ENCODE data around the gene TSHB. TPM values are rescaled to one million over a fixed set of nuclear protein-coding genes. Genes with fewer than 3 reads are reported as not detected.

TSHB gene
- not detected for total RNA-seq

GRCh38 chr1:115029526-115029925, at the start of gene TSHB:
Gene TSHB (plus strand): TSS chr1:115029826. CDS start chr1:115033363, 3,537 bp downstream.
- Histone ChIP-seq H3K4me3 (no peak within 1 kb of the TSS), H3K9me3 (no peaks in the 10 kb centered on the region), H3K4me1 (no peaks in the 10 kb centered on the region), H3K27ac (no peak within 1 kb of the TSS), H3K9ac (ENCODE audit: low read depth in 2 of 2, low read length in 2 of 2) (no peak within 1 kb of the TSS), H3K36me3 (no peaks in the 10 kb centered on the region), H3K27me3 (no peaks in the 10 kb centered on the region)
- no peak for TF ChIP-seq CTCF (IDR thresholded peaks at IDR 0.05)
- no peak for DNase-seq
- intact Hi-C loops (cut with DNase I), result no loop called here

- H3K27me3 ChIP-seq, result no peaks in the 10 kb centered on the region
- no peaks in the 10 kb centered on the region for H3K9me3 ChIP-seq
- DNase-seq, result no peak
- no peak overlapping the region for H3K9ac ChIP-seq (ENCODE audit: low read depth in 2 of 2, low read length in 2 of 2)
- H3K4me1 ChIP-seq, result no peaks in the 10 kb centered on the region
- H3K4me3 ChIP-seq, result no peak overlapping the region
- H3K27ac ChIP-seq, result no peak overlapping the region
- H3K36me3 ChIP-seq, result no peaks in the 10 kb centered on the region
- TF ChIP-seq CTCF (IDR thresholded peaks at IDR 0.05), result no peak
- intact Hi-C loops (cut with DNase I), result loop anchor here (5.0 kb wide), 1 partner anchor 60 kb away; no protein-coding TSS in a partner anchor
These were observed 47.4 kb upstream of the TSHB start for GRCh38 chr1:114982251-114982650.

- no peak for DNase-seq
- no peaks in the 10 kb centered on the region for H3K4me1 ChIP-seq
- no peaks in the 10 kb centered on the region for H3K36me3 ChIP-seq
- no peaks in the 10 kb centered on the region for H3K9me3 ChIP-seq
- no peak overlapping the region for H3K4me3 ChIP-seq
- intact Hi-C loops (cut with DNase I), result no loop called here
- H3K27ac ChIP-seq, result no peak overlapping the region
- H3K27me3 ChIP-seq, result no peaks in the 10 kb centered on the region
- H3K9ac ChIP-seq (ENCODE audit: low read depth in 2 of 2, low read length in 2 of 2), result no peak overlapping the region
- TF ChIP-seq CTCF (IDR thresholded peaks at IDR 0.05), result no peak
These were observed 43.3 kb upstream of the TSHB start for GRCh38 chr1:114986286-114986685.

GRCh38 chr1:114988095-114988494, 41.5 kb upstream of the TSHB start:
- Histone ChIP-seq H3K9ac (ENCODE audit: low read depth in 2 of 2, low read length in 2 of 2) (no peak overlapping the region), H3K4me3 (no peak overlapping the region), H3K9me3 (no peaks in the 10 kb centered on the region), H3K36me3 (no peaks in the 10 kb centered on the region), H3K4me1 (no peaks in the 10 kb centered on the region), H3K27ac (no peak overlapping the region), H3K27me3 (no peaks in the 10 kb centered on the region)
- DNase-seq, result no peak
- TF ChIP-seq CTCF (IDR thresholded peaks at IDR 0.05), result no peak
- intact Hi-C loops (cut with DNase I), result no loop called here

GRCh38 chr1:114997510-114998289, 31.9 kb upstream of the TSHB start:
- no peak for TF ChIP-seq CTCF (IDR thresholded peaks at IDR 0.05)
- intact Hi-C loops (cut with DNase I), result no loop called here

More at GRCh38 chr1:114997510-114998289, 31.9 kb upstream of the TSHB start:
- Histone ChIP-seq H3K27me3 (no peaks in the 10 kb centered on the region), H3K36me3 (no peaks in the 10 kb centered on the region), H3K27ac (no peak overlapping the region), H3K9ac (ENCODE audit: low read depth in 2 of 2, low read length in 2 of 2) (no peak overlapping the region), H3K9me3 (no peaks in the 10 kb centered on the region), H3K4me1 (no peaks in the 10 kb centered on the region), H3K4me3 (no peak overlapping the region)
- no peak for DNase-seq
